GM23338 (cell line): Measurements from ENCODE around the gene PRTN3.
"Not testable (repeated sequence)": the region's sequence is repeated elsewhere in the genome, so short reads cannot be mapped to it uniquely, and the experiment has no call there.

Source experiments
- CREB1 ChIP-seq: fragments of 250-450 bp; sonication (Bioruptor Pico); IDR thresholded peaks from 2 replicates; pipeline ENCODE4 v1.5.0; 2020; ENCODE audit warnings: low read depth, mild to moderate bottlenecking, moderate library complexity
- CTCF ChIP-seq, 2 experiments: fragments of 200-600 bp in 1 of 2; sonication (generic) in 1 of 2; conservative IDR thresholded peaks; 2 replicates each; pipeline versions ENCODE4 v1.5.1 to v1.6.1; 2016 to 2017; ENCODE audit warnings: antibody characterized with exemption in 2 of 2, low read depth in 2 of 2, mild to moderate bottlenecking in 2 of 2, moderate library complexity in 1 of 2
- ETS1 ChIP-seq: IDR thresholded peaks from 2 replicates; pipeline ENCODE4 v1.6.1; 2016; ENCODE audit warnings: antibody characterized with exemption
- EZH2 ChIP-seq: fragments of 200-600 bp; sonication (generic); IDR thresholded peaks from one replicate; pipeline ENCODE4 v1.8.0; 2017; ENCODE audit warnings: antibody characterized with exemption, mild to moderate bottlenecking, low read depth; ENCODE audit not compliant: unreplicated experiment
- EZH2phosphoT487 ChIP-seq: fragments of 200-600 bp; sonication (generic); IDR thresholded peaks from one replicate; pipeline ENCODE4 v1.8.1; 2018; ENCODE audit warnings: antibody characterized with exemption; ENCODE audit not compliant: unreplicated experiment
- JUNB ChIP-seq: IDR thresholded peaks from one replicate; pipeline ENCODE4 v1.6.1; 2016; ENCODE audit warnings: antibody characterized with exemption; ENCODE audit not compliant: unreplicated experiment
- NANOG ChIP-seq: IDR thresholded peaks from 2 replicates; pipeline ENCODE4 v1.6.1; 2016; ENCODE audit warnings: antibody characterized with exemption, borderline replicate concordance
- POLR2AphosphoS5 ChIP-seq: IDR thresholded peaks from 2 replicates; pipeline ENCODE4 v1.6.1; 2016; ENCODE audit warnings: antibody characterized with exemption, low read depth
- REST ChIP-seq: IDR thresholded peaks from one replicate; pipeline ENCODE4 v1.6.1; 2018; ENCODE audit warnings: antibody characterized with exemption; ENCODE audit not compliant: unreplicated experiment
- STAT1 ChIP-seq: IDR thresholded peaks from one replicate; pipeline ENCODE4 v1.6.1; 2016; ENCODE audit warnings: antibody characterized with exemption; ENCODE audit not compliant: unreplicated experiment
- ZNF114 ChIP-seq: fragments of 250-450 bp; sonication (Bioruptor Pico); IDR thresholded peaks from 2 replicates; pipeline ENCODE4 v1.5.0; 2020; ENCODE audit warnings: mild to moderate bottlenecking, moderate library complexity
- ZNF331 ChIP-seq: fragments of 250-450 bp; sonication (Bioruptor Pico); IDR thresholded peaks from 2 replicates; pipeline ENCODE4 v1.5.0; 2020; ENCODE audit warnings: low read depth, mild to moderate bottlenecking, moderate library complexity
- ZNF462 ChIP-seq: fragments of 250-450 bp; sonication (Bioruptor Pico); IDR thresholded peaks from 2 replicates; pipeline ENCODE4 v1.5.0; 2020; ENCODE audit warnings: mild to moderate bottlenecking, moderate library complexity

GRCh38 chr19:849195-849594 is 8.4 kb downstream of the PRTN3 start:
- not testable (repeated sequence) for TF ChIP-seq POLR2AphosphoS5; CTCF (conservative IDR thresholded peaks at IDR 0.05; ENCODE audit: low read depth in 2 of 2); EZH2; ETS1; ZNF114; ZNF331 (CRISPR knock-in tag); JUNB; EZH2phosphoT487; STAT1; REST; CREB1 (CRISPR knock-in tag); NANOG; ZNF462
